Measurements from ENCODE around the gene KIAA0586. TPM values are rescaled to one million over a fixed set of nuclear protein-coding genes. Genes with fewer than 3 reads are reported as not detected.

KIAA0586 gene
- total and polyA plus RNA-seq, 4 donors = 17.1 to 23.5 (median 20.2) TPM

DNA sequence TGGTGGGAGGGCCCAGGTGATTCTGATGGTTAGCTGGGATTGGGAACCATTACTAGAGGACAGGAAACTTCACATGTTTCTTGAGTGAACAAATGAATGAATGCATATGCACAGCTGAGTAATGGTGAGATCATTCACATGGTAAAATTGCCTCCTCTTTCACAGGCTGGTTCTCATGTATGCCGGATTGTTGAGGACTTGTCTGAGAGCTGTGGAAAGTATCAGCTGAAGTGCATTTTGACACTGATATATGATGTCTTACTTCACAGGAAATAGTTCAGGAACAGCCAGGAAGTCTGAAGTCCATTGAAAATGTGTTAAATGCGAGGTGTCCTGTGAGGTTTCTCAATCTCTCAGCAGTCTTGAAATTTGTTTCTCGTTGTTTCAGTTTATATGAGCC lies 132.7 kb downstream of the KIAA0586 start:
- no peaks in the 10 kb centered on the region for H3K36me3 ChIP-seq (ENCODE audit: control insufficient read depth, insufficient read depth, low read length)
- H3K4me3 ChIP-seq (ENCODE audit: low read depth, low read length) = no peak overlapping the region
- DNase-seq (ENCODE audit: low read depth in 4 of 6, low spot score in 6 of 6) = no peak
- H3K27ac ChIP-seq (ENCODE audit: low read depth, low read length) = no peak overlapping the region
- H3K27me3 ChIP-seq (ENCODE audit: control insufficient read depth, insufficient read depth, low read length) = no peaks in the 10 kb centered on the region
- no peaks in the 10 kb centered on the region for H3K9me3 ChIP-seq (ENCODE audit: control insufficient read depth, insufficient read depth, low read length)
- H3K4me1 ChIP-seq (ENCODE audit: control insufficient read depth, insufficient read depth, low read length) = no peaks in the 10 kb centered on the region
- WGBS (ENCODE audit: insufficient coverage) = 60% methylated on average over 1 of the region's 3 CpGs

DNA sequence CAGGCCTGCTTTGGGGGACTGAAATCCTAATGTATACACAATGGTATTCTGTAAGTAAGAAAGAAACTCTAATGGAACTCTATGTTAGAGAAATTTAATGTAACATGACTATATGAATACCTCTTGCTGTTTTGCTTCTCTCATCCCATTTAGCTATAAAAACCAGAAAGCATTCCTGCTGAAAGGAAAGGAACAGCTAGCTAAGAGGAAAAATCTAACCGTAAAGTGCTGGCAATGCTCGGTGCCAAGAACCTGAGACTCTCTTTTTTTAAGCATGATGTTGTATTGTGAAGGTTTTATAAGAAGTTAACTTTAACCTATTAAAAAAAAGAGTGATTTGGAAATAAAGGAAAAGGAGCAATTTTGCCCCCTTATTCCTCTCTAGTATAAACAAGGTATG lies 134.6 kb downstream of the KIAA0586 start:
- Histone ChIP-seq H3K9me3 (ENCODE audit: control insufficient read depth, insufficient read depth, low read length) (no peaks in the 10 kb centered on the region), H3K27me3 (ENCODE audit: control insufficient read depth, insufficient read depth, low read length) (no peaks in the 10 kb centered on the region), H3K4me1 (ENCODE audit: control insufficient read depth, insufficient read depth, low read length) (no peaks in the 10 kb centered on the region), H3K27ac (ENCODE audit: low read depth, low read length) (no peak overlapping the region), H3K36me3 (ENCODE audit: control insufficient read depth, insufficient read depth, low read length) (no peaks in the 10 kb centered on the region), H3K4me3 (ENCODE audit: low read depth, low read length) (no peak overlapping the region)
- no CpG with 5 or more reads among the region's 2 CpGs for WGBS (ENCODE audit: insufficient coverage)
- DNase-seq (ENCODE audit: low read depth in 4 of 6, low spot score in 6 of 6) = peak in 1 of 6 donors; percentile 57

DNA sequence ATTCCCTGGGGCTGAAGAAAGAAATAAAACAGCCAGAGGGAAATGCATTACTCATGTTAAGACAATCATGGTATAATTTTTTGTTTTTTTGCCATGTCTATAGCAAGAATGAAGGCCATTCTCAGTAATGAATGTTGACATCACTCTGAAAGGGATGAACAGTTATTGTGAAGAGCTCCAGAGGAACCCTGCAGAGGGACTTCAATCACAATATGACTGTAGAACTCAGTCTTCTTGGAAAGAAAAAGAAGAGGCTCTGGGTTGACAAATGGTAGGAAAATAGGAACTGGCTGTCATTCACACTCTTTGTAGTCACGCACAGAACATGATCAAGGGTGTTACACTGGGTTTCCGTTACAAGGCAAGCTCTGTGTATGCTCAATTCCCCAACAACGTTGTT lies 136.5 kb downstream of the KIAA0586 start:
- Histone ChIP-seq H3K27ac (ENCODE audit: low read depth, low read length) (no peak overlapping the region), H3K36me3 (ENCODE audit: control insufficient read depth, insufficient read depth, low read length) (no peaks in the 10 kb centered on the region), H3K9me3 (ENCODE audit: control insufficient read depth, insufficient read depth, low read length) (no peaks in the 10 kb centered on the region), H3K4me1 (ENCODE audit: control insufficient read depth, insufficient read depth, low read length) (no peaks in the 10 kb centered on the region), H3K27me3 (ENCODE audit: control insufficient read depth, insufficient read depth, low read length) (no peaks in the 10 kb centered on the region), H3K4me3 (ENCODE audit: low read depth, low read length) (no peak overlapping the region)
- DNase-seq (ENCODE audit: low read depth in 4 of 6, low spot score in 6 of 6) = no peak
- 80% methylated on average over 1 of the region's 3 CpGs for WGBS (ENCODE audit: insufficient coverage)

DNA sequence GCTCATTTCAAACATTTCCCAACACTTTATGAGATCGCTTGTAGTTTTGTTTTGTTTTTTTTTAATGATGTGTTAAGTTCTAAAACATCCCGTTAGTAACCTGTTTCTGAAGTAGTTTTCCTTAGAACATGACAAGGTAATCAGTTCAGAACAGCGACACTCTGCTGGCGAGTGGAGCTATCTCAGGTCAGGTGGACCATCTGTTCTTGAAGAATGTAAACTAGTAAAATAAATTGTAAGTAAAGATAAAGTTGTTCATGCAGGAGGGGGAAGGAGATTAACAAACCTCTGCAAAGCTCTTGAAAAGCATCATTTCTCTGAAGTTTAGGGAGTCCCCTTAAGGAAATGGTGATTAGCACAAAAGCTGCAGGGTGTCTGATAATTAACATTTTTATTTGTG lies 138.3 kb downstream of the KIAA0586 start:
- Histone ChIP-seq H3K9me3 (ENCODE audit: control insufficient read depth, insufficient read depth, low read length) (no peaks in the 10 kb centered on the region), H3K27ac (ENCODE audit: low read depth, low read length) (no peak overlapping the region), H3K4me3 (ENCODE audit: low read depth, low read length) (no peak overlapping the region), H3K4me1 (ENCODE audit: control insufficient read depth, insufficient read depth, low read length) (no peaks in the 10 kb centered on the region), H3K36me3 (ENCODE audit: control insufficient read depth, insufficient read depth, low read length) (no peaks in the 10 kb centered on the region), H3K27me3 (ENCODE audit: control insufficient read depth, insufficient read depth, low read length) (no peaks in the 10 kb centered on the region)
- 76% methylated on average over 3 of the region's 4 CpGs for WGBS (ENCODE audit: insufficient coverage)
- DNase-seq (ENCODE audit: low read depth in 4 of 6, low spot score in 6 of 6) = peak in 1 of 6 donors; percentile 53

DNA sequence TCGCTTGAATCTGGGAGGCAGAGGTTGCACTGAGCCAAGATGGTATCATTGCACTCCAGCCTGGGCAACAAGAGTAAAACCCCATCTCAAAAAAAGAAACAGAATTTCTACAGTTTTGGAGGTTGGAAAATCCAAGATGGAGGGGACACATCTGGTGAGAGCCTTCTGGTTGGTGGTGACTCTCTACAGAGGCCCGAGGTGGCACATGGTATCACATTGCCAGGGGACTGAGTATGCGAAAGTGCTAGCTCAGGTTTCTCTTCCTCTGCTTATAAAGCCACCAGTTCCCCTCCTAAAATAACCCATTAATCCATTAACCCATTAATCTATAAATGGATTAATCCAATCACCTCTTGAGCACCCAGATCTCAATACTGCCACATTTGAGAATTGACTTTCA lies 139.5 kb downstream of the KIAA0586 start:
- H3K4me1 ChIP-seq (ENCODE audit: control insufficient read depth, insufficient read depth, low read length) = no peaks in the 10 kb centered on the region
- no peak for DNase-seq (ENCODE audit: low read depth in 4 of 6, low spot score in 6 of 6)
- H3K9me3 ChIP-seq (ENCODE audit: control insufficient read depth, insufficient read depth, low read length) = no peaks in the 10 kb centered on the region
- H3K36me3 ChIP-seq (ENCODE audit: control insufficient read depth, insufficient read depth, low read length) = no peaks in the 10 kb centered on the region
- H3K4me3 ChIP-seq (ENCODE audit: low read depth, low read length) = no peak overlapping the region
- no peaks in the 10 kb centered on the region for H3K27me3 ChIP-seq (ENCODE audit: control insufficient read depth, insufficient read depth, low read length)
- WGBS (ENCODE audit: insufficient coverage) = 100% methylated on average over 1 of the region's 3 CpGs
- H3K27ac ChIP-seq (ENCODE audit: low read depth, low read length) = no peak overlapping the region

DNA sequence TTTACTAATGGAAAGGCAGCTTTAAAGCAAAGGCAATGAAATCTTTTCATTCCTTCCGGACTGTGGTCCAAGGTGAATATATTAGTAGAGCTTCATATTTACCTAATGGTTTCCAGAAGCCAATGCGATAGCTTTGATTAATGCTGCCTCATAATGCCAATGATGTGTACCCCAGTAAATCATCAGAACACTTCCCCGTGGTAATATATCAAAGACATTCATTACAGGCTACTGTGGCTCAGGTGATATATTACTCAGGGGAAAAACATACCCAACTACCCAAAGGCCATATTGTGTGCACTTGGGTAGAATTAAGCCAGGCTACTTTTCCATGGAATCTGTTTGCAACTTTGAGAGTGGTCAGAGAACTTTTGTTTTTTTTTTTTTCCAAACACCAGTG lies 140.8 kb downstream of the KIAA0586 start:
- peak in 1 of 6 donors; percentile 23 for DNase-seq (ENCODE audit: low read depth in 4 of 6, low spot score in 6 of 6)
- Histone ChIP-seq H3K36me3 (ENCODE audit: control insufficient read depth, insufficient read depth, low read length) (no peaks in the 10 kb centered on the region), H3K27ac (ENCODE audit: low read depth, low read length) (no peak overlapping the region), H3K4me1 (ENCODE audit: control insufficient read depth, insufficient read depth, low read length) (no peaks in the 10 kb centered on the region), H3K9me3 (ENCODE audit: control insufficient read depth, insufficient read depth, low read length) (no peaks in the 10 kb centered on the region), H3K27me3 (ENCODE audit: control insufficient read depth, insufficient read depth, low read length) (no peaks in the 10 kb centered on the region), H3K4me3 (ENCODE audit: low read depth, low read length) (no peak overlapping the region)
- no CpG with 5 or more reads among the region's 3 CpGs for WGBS (ENCODE audit: insufficient coverage)

DNA sequence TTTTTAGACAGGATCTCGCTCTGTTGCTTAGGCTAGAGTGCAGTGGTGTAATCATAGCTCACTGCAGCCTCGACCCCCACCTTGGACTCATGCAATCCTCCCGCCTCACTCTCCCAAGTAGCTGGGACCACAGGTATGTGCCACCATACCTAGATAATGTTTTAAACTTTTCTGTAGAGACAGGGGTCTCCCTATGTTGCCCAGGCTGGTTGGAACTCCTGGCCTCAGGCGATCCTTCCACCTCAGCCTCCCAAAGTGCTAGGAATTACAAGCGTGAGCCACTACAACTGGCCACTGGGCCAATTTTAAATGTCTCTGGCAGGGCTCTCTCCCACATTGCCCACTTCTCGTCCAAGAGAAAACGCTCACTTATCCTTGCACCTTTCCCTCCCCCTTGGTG lies 143.7 kb downstream of the KIAA0586 start:
- Histone ChIP-seq H3K27me3 (ENCODE audit: control insufficient read depth, insufficient read depth, low read length) (no peaks in the 10 kb centered on the region), H3K9me3 (ENCODE audit: control insufficient read depth, insufficient read depth, low read length) (no peaks in the 10 kb centered on the region), H3K4me1 (ENCODE audit: control insufficient read depth, insufficient read depth, low read length) (no peaks in the 10 kb centered on the region), H3K4me3 (ENCODE audit: low read depth, low read length) (no peak overlapping the region), H3K27ac (ENCODE audit: low read depth, low read length) (no peak overlapping the region), H3K36me3 (ENCODE audit: control insufficient read depth, insufficient read depth, low read length) (no peaks in the 10 kb centered on the region)
- DNase-seq (ENCODE audit: low read depth in 4 of 6, low spot score in 6 of 6) = no peak
- WGBS (ENCODE audit: insufficient coverage) = 100% methylated on average over 3 of the region's 7 CpGs

DNA sequence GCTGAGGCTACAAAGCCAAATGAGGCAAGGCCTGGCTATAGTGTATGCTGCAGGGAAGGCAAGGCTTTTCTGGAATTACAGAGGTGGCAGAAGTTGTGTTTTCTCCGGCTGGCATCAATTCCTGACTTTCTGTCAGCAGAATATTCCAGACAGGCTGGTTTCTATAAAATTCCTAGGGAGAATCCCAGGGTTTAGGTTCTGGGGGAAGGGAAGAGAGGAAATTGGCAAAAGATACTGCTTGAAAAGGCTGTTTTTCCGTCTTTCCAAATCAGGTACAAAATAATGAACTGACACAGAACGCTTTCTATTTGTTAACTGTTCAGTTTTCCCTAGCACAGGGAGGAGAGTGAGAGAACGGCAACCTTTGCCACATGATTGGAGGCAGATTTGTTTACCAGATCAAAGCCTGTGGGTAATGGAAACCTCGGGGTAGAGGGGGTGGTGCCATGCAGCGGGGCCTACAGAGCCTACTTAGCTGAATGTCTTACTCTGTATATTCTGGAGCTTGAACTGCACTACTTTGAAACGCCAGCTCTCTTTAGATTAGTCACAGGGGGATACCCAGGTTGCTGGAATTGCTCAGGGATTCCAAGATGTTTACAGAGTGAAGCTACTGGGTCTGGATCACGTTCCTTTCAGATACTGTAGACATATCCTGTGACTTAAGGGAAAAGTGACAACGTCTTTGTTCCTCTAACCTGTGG lies 144.4 kb downstream of the KIAA0586 start:
- H3K9me3 ChIP-seq (ENCODE audit: control insufficient read depth, insufficient read depth, low read length) = no peaks in the 10 kb centered on the region
- no peak overlapping the region for H3K4me3 ChIP-seq (ENCODE audit: low read depth, low read length)
- H3K36me3 ChIP-seq (ENCODE audit: control insufficient read depth, insufficient read depth, low read length) = no peaks in the 10 kb centered on the region
- H3K4me1 ChIP-seq (ENCODE audit: control insufficient read depth, insufficient read depth, low read length) = no peaks in the 10 kb centered on the region
- WGBS (ENCODE audit: insufficient coverage) = 40% methylated on average over 3 of the region's 9 CpGs
- DNase-seq (ENCODE audit: low read depth in 4 of 6, low spot score in 6 of 6) = peak in 2 of 6 donors; percentile 25 to 69
- H3K27ac ChIP-seq (ENCODE audit: low read depth, low read length) = no peak overlapping the region
- no peaks in the 10 kb centered on the region for H3K27me3 ChIP-seq (ENCODE audit: control insufficient read depth, insufficient read depth, low read length)

DNA sequence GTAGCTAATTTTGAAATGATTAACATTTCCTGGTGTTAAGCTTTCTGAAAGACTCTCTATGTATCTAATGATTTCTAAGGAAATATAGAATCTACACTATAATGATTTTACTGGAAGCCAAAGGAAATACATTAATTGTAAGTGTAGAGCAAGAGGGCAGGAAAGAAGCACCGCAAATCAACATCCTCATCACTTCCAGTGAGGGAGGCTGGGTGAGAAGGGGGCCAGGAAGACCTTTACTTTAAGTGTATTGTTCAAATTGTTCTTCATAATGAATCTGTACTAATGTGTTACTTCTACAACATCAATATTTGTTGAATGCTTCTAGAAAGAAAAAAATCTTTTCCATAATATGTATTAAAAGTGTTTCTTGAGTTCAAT lies 144.9 kb downstream of the KIAA0586 start:
- Histone ChIP-seq H3K27me3 (ENCODE audit: control insufficient read depth, insufficient read depth, low read length) (no peaks in the 10 kb centered on the region), H3K4me1 (ENCODE audit: control insufficient read depth, insufficient read depth, low read length) (no peaks in the 10 kb centered on the region), H3K36me3 (ENCODE audit: control insufficient read depth, insufficient read depth, low read length) (no peaks in the 10 kb centered on the region), H3K27ac (ENCODE audit: low read depth, low read length) (no peak overlapping the region), H3K9me3 (ENCODE audit: control insufficient read depth, insufficient read depth, low read length) (no peaks in the 10 kb centered on the region), H3K4me3 (ENCODE audit: low read depth, low read length) (no peak overlapping the region)
- WGBS (ENCODE audit: insufficient coverage) = no CpG with 5 or more reads among the region's 1 CpG
- no peak for DNase-seq (ENCODE audit: low read depth in 4 of 6, low spot score in 6 of 6)

DNA sequence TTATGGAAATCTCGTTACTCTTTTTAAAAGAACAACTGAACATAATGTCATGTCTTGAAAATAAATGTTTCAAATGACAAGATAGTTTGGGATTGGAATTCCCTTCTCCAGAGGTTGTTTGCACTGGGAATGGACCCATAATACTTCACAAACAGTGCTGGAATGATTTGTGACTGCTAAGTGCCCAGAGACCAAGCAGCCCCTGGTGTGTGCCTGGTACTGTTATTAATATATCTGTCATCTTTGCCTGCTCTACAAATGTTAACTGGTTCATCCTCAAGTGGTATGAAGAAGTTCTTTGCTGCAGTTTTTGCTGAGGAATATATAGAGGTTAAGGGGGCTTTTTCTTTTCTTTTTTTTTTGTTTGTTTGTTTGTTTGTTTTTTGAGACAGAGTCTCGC lies 145.3 kb downstream of the KIAA0586 start:
- no peaks in the 10 kb centered on the region for H3K36me3 ChIP-seq (ENCODE audit: control insufficient read depth, insufficient read depth, low read length)
- no peaks in the 10 kb centered on the region for H3K9me3 ChIP-seq (ENCODE audit: control insufficient read depth, insufficient read depth, low read length)
- no peaks in the 10 kb centered on the region for H3K4me1 ChIP-seq (ENCODE audit: control insufficient read depth, insufficient read depth, low read length)
- H3K27me3 ChIP-seq (ENCODE audit: control insufficient read depth, insufficient read depth, low read length) = no peaks in the 10 kb centered on the region
- no peak overlapping the region for H3K27ac ChIP-seq (ENCODE audit: low read depth, low read length)
- DNase-seq (ENCODE audit: low read depth in 4 of 6, low spot score in 6 of 6) = no peak
- WGBS (ENCODE audit: insufficient coverage) = 71% methylated on average over 1 of the region's 2 CpGs
- H3K4me3 ChIP-seq (ENCODE audit: low read depth, low read length) = no peak overlapping the region
